ENCODE results near the gene ECEL1.

ECEL1 gene

DNA sequence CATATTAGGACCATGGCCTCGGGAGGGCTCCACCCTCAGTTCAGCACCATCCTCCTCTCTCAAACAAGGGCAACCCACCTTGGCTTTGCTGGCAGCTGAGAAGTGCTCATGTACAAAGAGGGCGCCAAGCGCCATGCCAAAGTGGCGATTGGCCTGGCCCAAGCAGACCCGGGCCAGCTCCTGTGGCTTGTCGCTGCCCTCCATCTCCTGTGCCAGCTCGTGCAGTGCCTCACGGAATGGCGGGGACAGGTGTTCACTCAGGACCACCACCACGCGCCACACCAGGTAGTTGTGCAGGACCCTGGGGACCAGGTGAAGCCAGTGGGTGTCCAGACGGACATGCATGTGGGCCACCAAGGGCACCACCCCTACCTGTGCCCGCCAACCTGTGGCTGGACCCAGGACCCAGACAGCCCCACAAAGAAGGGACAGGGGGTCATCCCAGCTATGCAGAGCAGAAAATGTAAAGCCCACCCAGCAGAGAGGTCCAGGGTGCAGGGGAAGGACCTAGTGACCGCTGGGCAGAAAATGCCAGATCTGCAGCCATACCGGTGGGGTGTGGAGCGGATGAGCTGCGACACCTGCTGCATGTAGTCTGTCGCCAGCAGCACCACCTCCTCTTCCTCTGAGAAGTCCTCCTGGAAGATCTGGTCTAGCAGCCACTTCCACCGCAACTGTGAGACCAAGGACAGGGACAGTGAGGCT lies 3.6 kb downstream of the ECEL1 start:
- DNase-seq (ENCODE audit: low spot score), result no peak

DNA sequence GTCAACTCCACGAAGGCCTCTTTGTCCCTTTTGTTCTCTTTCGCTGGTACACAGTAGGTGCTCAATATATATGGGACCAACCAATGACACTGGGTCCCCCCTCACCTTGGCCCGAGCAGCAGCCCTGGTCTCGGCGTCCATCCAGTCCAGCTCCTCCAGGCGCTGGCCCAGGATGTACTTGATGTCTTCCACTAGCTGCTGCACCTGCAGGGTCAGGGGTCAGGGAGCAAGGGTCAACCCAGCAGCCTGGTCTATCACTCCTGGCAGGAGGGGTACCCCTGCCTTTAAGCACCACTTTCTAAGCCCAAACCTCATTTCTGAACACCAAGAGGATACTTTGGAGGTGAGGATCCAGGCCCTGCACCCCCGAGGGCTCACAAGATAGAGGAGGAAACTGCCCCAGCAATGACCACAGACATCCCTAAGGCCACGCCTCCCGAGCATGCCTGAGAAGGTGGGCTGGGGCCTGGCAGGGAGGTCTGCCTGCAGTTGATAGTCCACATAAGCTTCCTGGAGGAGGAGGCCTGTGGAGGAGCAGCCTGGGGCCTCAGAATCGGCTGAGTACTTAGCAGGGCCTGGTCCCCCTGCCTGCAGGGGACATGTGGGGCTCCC lies 4.2 kb downstream of the ECEL1 start:
- DNase-seq (ENCODE audit: low spot score), result no peak

- DNase-seq (ENCODE audit: low spot score), result no peak
Observed at GRCh38 chr2:232482301-232483238, 5.1 kb downstream of the ECEL1 start.

- DNase-seq (ENCODE audit: low spot score), result no peak
Observed at GRCh38 chr2:232481322-232482140, 6.1 kb downstream of the ECEL1 start.

DNA sequence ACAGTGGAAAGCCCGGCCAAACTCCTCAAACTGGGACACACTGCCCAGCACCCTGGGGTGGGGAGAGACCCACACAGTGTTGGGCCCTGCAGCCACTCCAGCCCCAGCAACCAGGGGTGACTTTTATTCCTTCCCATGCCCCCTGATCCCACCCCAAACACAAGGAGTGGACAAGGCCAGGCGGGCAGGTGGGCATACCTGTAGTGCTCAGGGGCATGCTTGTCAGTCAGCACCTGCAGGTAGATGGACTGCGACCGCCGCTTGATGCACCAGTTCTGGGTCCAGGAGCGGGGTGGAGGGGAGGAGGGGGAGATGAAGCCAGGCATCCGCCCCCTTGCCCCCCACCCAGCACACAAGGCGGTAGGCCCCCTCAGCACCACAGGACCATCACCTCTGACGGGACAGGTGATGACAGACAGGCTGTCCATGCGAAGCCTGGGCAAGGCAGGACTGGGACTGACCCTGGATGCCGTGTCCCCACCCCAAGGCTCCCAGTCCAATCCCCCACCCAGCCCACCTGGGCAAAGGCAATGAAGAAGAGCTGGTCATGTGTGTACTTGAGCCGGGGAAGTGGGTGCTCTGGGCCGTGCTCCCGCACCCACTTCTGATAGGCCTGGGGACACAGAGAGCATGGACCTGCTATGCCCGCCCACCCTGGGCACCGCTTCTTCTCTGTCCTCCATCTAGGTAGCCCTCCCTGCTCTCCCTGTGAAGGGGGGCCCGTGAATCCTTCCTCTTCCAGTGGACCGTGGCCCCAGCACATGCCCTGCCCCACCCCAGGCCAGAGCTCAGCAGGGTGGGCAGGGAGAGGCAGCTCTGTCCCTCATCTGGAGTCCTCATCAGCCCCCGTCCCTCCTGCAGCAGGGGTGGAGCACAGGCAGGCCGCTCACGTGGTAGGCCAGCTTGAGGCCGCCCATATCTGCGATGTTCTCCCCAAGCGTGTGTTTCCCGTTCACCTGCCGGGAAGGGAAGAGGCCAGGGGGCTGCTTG lies 7.1 kb downstream of the ECEL1 start:
- no peak for DNase-seq (ENCODE audit: low spot score)

- DNase-seq (ENCODE audit: low spot score), result no peak
Observed at GRCh38 chr2:232479341-232480200, 8.1 kb downstream of the ECEL1 start.

DNA sequence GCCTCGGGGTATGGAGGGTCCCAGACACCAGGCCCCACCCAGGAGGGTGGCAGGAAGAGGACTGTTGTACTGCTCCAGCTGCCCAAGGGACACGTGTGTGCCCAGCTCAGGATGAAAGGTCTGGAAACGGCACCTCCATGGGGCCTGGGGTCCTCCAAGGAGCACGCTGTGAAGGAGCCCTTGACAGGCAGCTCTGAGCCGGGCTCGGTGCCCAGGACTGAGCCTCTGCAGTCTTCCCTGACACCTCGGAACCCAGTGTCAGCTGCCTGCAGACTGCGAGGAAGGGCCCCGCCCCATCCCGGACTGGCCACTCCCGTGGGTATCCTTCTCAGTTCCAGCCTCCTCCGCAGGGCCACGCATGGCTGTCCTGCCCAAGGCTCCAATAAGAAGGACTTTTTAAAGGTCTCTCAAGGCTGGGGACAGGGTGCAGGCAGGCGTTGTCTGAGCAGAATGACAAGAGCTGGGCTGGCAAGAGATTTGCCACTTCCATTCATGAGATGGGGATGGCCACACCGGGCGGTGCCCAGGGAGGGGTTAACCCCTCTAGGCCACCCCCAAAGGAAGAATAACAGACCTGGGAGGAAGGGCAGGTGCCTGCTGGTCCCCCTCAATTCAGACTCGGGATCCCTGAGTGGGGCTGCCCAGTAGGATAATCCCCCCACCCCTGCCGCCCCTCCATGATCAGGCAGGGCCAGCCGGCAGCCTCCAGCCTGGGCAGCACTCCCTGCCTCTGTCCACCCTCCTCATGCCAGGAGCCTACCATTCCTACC lies 8.9 kb downstream of the ECEL1 start:
- DNase-seq (ENCODE audit: low spot score), result no peak

GRCh38 chr2:232477751-232478510 lies 9.7 kb downstream of the ECEL1 start:
- no peak for DNase-seq (ENCODE audit: low spot score)

DNA sequence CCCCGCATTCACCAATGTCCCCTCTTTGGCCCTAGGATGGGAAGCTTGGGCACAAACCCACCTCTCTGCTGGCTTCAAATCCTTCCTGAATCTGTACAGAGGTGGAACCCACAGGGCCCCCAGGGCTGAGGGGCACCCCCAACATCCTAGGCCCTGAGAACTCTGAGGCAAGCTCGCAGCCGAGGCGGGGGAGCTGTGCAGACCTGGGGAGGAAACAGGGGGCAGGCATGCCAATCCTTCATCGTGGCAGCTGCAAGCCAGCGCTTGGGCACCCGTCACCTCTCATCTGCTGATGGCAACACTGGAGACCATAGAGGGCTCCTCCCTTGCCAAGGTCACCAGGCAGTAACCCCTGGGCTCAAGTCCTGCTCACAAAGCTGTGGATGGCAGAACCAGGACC lies 10.8 kb downstream of the ECEL1 start:
- DNase-seq (ENCODE audit: low spot score), result no peak

GRCh38 chr2:232476045-232476444 lies 11.6 kb downstream of the ECEL1 start:
- no peak for DNase-seq (ENCODE audit: low spot score)

DNA sequence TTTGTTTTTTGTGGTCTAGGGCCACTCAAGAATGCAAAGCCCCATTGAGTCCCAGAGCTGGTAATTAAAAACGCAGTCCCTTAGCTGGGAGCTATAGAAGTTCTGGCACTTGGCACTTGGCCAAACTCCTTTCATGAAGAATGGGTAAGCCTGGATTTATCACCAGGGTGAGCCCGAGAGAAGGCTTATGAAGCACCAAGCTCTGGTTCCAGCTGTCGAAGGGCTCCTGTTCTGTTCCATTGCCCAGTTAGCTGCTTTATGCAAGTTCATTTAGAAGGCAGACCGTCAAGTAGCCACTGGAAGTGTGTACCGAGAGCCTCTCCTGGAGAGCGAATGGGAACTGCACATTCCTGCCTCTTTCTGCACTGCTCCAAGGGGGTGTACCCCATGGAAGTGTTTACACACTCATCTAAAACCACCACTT lies 14.2 kb downstream of the ECEL1 start:
- no peak for DNase-seq (ENCODE audit: low spot score)

GRCh38 chr2:232466221-232466620 lies 21.4 kb downstream of the ECEL1 start:
- no peak for DNase-seq (ENCODE audit: low spot score)

GRCh38 chr2:232465061-232465460 lies 22.6 kb downstream of the ECEL1 start:
- no peak for DNase-seq (ENCODE audit: low spot score)

DNA sequence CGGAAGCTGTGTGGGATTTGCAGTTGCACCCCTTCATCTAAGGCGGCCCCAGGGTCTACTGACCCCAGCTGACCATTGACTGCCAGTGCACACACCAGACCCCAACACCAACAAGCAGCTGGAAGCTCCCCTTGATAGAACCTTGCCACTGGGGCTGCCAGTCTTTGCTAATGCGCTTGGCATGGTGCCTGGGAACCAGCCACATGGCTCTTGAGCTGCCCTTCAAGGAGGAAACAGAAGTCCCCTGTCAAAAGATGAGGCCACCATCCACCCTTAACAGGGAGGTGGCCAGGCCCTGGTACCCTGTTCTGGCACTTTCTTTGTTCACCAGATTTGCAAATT lies 23.1 kb downstream of the ECEL1 start:
- DNase-seq (ENCODE audit: low spot score), result no peak

DNA sequence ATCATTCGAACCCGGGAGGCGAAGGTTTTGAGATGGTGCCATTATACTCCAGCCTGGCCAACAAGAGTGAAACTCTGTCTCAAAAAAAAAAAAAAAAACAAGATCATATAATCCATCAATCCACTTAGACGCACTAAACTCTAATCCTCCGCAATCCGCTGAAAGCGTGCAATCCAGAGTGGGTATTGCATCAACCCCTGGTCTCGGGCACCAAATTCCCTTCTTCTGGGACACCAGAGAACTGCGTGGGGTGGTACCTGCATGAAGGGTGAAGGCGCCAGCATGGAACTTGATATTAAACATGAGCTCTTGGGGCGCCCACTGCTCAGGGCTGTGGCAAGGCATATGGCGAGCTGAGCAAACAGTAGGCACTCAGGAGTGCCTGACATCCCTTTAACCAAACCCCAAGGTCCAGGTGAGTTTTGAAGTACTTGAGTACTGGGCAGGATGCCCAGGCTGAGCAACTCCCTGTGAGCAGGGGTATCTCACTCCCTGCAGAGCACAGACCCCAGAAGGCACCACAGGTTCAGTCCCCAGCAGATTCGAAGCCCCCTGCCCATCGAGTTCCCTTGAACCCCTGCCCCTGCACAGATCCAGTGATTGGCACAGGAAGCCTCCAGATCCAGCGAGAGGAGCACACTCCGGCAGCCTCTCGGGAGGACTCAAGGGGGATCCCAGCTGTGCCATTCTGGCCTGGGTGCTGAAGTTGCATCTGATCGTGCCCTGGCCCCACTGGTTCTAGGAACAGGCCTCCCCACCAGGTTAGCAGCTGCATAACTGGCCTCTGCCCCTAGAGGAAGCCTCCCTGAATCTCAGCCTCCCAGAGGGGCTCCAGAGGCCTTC lies 23.7 kb downstream of the ECEL1 start:
- DNase-seq (ENCODE audit: low spot score), result no peak

DNA sequence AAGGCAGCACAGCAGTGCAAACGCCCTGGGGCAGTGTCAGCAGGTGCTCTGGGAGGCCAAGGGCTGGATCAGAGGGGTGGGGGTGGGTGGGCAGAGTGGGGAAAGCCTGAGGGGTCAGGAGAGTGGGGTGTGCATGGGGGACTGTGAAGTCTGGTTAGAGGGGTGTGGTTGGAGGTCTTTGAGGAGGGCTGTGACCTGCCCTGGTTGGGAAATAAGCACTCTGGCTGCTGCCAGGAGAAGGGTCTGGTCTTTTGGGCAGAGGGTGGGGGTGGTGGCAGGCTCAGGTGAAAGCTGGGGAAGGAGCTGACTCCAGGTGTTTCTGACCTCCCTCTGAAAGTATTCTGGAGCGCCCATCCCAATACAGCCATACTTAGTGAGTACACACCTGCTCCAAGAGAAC lies 27.5 kb downstream of the ECEL1 start:
- DNase-seq (ENCODE audit: low spot score), result no peak

GRCh38 chr2:232459419-232460035 lies 28.1 kb downstream of the ECEL1 start:
- DNase-seq (ENCODE audit: low spot score), result no peak

All from CD4-positive, alpha-beta T cell treated with Interleukin-2 at 100 ng/mL for 4 hours (primary cell).